Midbrain (tissue), 1 donor: ENCODE measurements around the gene ADORA2A.
A peak's percentile ranks its signal among the peaks of the same experiment; 100 is the strongest.

Experiments used
- DNase-seq: peaks from one replicate; lab custom pipeline; 2025; lab: John Stamatoyannopoulos, UW

The ADORA2A gene

DNA sequence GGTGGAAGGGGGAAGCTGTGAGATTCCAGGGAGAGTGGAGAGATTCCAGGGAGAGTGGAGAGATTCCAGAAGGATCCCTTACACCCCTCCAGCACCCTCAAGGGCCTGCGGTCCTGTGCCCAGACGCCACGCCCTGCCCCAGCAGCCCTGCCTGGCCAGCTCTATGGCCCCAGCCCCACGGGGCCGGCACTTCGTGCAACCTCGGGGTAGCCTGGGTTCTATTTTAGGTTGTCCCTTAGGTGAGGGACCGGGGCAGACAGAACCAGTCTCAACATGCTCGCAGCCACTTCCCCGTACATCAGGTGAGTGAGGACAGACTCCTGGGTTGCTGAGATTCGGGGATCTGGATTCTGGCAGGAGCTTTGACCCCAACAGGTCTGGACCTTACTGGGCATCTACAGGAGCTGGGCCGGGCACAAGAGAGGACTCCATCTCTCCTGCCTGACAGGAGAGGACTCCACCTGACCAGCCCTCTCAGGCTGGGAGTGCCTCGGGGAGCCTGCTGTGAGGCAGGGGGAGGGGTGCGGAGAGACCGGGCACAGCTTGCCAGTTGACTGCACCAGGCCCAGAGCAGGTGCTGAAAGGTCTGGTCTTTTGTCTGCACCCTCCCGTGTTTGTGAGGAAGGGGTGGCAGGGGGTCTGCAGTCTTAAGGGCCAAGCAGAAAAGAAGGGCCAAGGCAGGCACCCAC, 8.5 kb upstream of the ADORA2A start:
- DNase-seq, result no peak

DNA sequence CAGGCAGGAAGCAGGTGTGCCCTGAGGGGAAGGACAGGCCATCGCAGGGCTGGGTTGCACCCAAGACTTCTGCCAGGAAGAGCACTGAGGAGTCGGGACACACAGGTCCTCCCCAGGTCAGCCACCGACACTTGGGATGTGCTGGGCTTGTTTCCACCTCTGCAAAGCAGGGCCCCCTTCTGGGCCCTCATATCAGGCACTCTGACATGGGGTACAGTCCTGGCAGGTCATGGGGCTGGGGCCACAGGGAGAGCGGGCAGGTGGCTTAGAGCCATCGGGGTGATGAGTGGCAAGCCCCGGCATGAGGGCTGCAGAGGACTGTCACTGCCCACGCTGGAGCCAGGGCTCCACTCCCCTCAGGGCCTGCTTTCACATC, 7.9 kb upstream of the ADORA2A start:
- no peak for DNase-seq

DNA sequence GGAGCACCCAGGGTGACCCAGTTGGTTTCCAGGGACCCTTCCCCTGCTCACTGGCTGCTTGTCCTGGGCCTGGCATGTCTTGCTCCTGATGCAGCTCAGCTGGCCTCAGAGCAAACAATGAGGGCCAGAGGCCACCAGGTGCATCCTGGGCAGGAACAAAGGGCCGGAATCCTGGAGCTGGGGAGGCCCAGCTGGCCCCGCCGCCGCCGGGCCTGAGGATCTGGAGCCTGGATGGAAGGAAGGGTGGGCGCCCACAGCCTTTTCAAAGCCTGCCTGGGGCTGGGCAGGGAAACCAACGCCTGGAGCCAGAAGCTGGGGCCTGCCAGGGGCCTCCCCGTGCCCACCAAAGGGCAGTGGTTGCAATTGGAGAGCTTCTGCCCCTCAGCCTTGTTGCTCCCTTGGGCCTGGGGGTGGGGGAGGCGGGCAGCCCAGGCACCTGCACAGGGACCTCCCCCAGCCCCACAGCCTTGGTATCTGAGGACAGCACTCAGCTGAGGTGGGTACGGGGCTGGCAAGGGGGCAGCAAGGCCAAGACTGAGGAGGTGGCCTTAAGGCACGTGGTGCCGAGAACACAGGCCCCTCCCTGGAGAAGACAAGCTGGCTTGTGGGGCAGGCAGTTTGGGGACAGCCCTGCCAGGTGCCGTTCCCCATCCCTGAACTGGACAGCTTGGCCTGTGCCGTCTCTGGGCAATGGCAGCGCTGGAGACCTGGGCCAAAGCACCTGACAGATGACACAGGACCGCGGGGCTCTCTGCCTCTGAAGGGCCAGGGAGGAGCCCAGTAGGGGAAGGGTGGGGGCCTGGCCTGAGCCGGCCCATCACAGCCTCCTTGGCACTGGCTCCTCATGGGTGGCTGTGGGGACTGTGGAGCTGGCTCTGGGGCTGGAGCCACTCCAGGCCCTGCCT, 7.1 kb upstream of the ADORA2A start:
- DNase-seq, result no peak

DNA sequence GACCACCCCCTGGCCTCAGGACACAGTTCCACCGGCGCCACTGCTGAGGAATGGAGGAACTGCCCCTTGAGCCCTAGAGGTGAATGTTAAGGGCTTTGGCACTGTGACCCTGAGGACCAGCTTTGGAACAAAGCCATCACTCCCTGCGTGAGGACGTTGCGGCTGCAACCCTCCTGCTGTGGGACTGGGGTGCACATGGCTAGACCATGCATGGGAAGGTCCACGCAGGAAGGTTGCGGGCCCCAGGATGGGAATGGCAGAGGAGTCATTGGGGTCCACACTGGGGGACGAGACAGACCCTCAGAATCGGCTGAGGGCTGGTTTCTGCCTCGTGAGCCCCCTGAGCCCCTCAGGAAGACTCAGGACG, 6.4 kb upstream of the ADORA2A start:
- no peak for DNase-seq

DNA sequence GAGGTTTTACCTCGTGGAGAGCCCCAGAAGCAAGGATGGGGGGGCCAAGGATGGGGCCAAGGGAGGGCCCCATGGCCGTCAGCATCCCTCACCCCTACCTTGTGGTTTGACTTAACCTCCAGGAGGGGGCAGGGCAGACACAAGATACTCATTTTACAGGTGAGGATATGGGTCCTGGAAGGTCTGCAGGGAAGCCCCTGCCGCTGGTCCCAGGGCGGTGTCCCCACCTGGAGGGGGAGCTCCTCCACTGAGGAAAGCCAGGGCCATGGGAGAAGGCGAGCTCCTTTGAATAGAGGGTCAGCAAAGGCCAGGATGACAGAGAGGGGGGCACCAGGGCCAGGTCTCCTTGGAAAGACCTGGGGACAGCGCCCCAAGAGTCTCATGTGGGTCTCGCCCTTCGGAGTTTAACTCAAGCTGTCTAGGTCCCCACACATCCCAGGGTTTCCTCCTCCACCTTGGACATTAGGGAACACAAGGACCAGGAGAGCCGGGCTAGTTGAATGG, 5.9 kb upstream of the ADORA2A start:
- no peak for DNase-seq

DNA sequence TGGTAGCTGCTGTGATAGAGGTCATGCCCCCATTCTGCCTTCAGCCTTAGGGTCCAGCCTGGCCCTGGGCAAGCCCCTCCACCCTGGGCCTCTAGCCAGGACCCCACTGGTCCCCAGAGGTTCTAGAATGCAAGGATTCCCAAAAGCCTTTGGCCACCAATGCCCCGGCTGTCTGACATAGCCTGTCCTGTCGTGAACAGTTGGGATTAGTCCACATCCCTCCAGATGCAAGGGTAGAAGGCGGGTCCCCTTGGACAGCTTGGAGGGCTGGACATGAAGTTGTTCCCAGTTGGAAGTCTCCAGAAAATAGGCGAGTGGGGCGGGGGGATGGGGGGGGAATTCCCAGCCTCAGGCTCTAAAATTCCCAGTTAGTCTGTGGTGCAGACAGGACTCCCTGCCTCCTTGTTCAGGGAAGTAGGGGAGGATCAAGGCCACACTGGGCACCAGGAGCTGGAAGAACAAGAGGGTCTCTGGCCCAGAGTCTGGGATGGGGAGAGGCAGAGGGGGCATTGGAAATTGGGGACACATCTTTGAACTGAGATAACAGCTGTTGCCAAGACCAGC, 5.2 kb upstream of the ADORA2A start:
- no peak for DNase-seq

DNA sequence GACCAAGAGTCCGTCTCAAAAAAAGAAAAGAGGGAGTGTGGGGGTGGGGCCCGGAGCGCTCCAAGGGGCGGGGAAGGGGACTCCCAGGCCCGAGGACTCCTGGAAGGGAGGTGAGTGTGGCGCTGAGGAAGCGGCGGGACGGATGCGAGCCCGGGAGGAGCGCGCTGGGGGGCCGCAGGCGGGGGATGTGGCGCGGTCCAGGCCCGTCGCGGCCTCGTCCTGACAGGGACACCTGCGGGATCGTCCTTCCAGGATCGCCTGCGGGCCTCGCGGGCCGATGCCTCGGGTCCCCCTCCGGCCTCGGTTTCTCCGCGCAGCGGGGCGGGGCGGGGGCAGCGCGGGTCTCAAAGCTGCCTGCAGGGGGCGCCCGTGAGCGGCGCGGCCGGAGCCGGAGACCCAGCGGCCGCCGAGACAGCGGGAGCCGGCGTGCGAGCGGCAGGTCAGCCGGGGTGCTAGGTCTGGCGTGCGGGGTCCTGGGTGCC, 3.8 kb upstream of the ADORA2A start:
- peak; percentile 19 for DNase-seq

DNA sequence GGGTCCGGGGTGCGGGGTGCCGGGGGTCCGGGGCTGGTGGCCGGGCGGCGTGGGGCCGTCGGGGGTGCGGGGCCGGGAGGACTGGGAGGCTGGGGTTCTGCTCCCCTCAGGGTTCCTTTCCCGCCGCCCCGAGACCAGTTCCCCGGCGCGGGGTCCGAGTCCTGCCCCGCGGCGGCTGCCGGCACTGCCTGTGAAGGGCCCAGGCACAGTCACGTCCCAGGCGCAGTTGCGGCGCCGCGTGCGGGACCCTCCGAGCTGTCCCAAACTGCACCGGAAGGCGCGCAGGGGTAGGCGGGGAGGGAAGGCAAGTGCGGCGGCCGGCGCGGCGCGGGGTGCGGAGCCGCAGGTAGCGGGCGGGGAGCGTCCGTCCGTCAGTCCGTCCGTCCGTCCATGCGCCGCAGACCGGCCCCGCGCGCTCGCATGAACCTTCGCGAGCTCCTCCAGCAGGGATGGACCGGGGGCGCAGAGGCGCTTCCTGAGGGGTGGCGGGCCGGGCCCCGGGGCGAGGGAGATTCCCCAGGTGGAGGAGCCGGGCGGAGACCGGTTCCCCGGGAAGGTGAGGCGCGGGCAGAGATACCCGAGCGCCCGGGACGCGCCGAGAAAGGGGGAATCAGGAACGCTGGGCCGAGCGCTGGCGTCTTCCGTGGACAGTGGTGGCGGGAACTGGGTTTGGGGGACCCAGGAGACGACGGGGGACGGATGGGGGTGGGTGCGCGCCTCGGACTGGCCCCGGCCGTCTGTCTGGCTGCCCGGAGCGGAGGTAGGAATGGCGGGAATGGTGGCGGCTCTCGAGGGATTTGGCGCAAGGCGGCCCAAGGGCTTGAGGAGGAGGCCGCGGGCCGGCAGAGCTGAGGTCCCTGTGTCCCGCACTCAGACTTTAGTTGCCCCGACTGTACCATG, 3.1 kb upstream of the ADORA2A start:
- DNase-seq, result no peak

DNA sequence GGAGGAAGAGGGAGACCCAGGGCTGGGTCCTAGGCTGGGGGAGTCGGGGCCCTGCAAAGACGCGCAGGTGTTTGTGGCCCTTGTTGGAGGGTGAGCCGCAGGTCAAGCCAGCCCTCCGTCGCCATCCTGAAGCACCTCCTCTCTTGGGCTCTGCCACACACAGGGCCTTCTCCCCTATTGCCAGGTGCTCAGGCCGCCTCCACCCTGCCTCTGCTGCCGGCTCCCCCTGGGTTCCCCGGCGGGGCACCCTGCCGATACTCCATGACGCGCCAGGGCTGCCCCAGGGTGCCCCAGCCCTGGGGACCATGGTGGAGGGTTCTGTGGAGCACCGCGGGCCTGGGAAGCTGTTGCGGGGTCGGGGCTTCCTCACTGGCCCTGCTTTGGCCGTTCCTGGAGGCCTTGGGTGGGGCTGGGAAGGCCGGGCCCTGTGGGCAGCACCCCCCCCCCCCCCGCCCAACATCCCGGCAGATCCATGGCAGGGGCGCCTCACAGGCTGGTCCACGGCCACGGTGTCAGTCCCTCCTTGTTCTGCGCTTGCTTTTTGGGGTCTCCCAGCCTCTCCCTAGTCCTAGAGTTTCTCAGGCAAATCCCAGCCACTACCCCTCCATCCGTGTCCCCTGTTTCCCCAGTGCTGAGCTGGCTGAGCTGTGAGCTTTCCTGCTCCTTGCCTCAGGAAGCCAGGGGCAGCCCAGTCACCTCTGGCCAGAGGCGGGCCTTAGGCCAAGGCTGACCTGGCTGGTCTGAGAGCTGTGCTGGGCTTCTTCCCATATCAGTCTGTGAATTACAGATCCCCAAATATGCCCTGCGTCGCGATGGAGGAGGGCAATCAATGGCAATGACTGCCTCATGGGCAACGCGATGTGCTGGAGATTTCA, 2.3 kb upstream of the ADORA2A start:
- DNase-seq, result no peak

DNA sequence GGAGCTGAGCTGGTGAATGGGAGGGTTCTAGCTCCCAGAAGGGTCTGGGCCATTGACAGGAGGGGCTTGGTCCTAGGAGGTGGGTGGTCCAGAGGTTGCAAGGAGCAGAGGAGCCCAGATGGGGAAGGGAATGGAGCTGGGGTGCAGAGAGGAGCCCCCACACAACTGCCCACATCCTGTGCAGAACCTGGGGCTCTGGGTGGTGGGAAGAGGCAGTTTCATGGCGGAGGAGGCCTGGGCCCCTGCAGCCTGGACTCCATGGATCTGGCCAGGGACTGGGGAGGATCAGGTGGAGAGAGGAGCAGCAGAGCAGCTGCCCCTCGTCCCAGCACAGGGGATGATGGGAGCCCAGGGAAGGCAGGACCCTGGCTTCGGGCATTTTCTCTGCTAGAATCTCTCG, 963 bp upstream of the ADORA2A start:
- DNase-seq, result no peak

DNA sequence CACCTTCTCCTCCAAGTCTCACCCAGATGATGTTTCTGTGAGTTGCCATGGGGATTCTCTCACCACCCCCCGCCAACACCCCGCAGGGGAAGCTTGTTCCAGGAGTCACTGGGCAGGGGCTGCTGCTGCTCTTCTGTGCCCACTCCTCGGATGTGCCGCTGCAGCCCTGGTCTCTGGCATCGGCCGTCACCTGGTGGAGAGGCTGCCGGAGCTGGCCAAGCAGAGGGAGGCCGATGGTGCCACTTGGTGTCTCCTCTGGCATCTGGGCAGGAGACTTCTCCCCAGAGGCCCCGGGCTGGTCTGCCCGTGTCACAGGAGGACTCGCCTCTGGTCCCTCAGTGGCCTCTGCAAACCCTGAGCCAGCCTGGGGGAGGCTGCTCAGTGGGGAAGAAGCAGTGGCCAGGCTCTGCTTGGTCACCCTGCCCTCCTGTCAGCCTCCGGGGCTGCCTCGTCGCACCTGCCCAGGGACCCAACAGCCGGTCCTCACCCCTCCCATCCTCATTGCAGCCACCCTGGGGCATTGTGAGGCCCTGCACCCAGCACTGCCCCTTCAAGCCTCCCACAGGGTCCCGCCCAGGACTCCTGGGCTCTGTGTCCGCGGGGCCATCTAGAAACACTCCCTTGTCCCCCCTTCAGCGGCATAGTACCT, 424 bp upstream of the ADORA2A start:
- no peak for DNase-seq

DNA sequence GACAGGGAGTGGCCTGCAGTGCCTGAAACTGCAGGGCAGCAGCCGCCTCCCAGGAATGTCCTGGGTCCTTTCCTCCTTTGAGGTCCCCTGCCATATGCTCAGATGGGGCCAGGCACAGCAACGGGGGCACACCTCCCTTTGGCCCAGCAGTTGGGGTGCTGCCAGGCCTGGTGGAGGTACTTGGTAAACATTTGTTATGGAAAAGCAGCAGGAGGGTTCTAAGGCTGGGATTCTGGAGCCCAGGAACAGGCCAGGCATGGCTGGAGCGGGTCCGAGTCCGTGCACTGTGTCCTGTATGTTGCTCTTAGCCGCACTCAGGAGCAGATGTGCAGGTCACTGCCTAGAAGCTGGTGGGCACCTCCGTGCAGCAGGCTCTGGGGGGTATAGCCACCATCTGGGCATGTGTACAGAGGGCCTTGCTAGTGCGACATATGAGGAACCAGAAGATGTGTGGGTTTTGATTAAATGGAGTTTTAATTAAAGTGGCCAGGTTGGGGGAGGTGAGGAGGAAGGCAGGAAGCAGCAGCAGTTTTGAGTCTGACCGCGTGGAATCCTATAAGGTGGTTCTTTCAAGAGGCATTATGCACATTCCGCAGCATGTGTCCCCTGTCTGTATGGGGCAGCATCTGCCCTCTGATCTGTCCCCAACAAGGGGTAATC, 1.5 kb downstream of the ADORA2A start:
- no peak for DNase-seq

DNA sequence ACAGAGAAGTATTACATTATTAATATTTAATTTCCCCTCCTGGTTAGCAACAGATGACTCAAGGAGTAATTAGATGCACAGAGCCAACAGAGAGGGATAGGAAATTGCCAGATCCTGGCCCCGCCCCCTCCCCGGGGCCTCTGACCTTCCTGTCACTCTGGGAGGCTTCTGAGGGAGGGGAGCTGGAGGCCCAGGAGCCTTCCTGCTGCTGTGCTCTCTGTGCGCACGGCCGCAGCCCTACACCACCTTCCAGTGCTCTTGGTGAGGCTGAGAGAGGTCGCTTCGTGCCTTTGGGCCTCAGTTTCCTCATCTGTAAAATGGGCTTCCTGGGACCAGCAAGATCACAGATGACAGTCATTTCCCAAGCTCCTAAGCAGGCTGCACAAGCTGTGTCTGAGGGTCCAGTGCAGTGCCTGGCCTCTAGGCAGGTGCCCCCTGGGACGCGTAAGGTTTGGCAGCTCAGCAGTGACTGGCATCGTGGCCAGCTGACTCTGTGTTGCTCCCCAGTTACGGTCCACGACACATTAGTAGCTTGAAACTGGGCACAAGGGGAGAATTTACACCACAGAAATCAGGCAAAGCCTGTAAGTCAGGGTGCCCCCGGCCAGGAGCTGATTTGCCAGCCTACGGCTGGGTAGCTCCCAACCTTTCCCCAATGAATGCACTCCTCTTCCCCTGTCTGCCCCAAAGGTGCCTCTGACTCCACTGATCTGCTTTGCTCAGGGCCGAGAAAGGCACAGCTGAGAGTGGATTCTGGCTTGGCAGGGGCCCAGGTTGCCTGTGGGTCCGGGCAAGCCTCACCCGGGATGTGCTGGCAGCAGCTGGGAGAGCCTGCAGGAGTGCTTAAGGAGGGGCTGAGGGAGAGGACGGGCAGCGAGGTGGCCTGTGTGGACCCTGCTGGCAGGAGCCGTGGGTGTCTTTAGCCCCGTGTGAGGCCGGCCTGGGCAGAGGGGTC, 2.3 kb downstream of the ADORA2A start:
- DNase-seq, result no peak

DNA sequence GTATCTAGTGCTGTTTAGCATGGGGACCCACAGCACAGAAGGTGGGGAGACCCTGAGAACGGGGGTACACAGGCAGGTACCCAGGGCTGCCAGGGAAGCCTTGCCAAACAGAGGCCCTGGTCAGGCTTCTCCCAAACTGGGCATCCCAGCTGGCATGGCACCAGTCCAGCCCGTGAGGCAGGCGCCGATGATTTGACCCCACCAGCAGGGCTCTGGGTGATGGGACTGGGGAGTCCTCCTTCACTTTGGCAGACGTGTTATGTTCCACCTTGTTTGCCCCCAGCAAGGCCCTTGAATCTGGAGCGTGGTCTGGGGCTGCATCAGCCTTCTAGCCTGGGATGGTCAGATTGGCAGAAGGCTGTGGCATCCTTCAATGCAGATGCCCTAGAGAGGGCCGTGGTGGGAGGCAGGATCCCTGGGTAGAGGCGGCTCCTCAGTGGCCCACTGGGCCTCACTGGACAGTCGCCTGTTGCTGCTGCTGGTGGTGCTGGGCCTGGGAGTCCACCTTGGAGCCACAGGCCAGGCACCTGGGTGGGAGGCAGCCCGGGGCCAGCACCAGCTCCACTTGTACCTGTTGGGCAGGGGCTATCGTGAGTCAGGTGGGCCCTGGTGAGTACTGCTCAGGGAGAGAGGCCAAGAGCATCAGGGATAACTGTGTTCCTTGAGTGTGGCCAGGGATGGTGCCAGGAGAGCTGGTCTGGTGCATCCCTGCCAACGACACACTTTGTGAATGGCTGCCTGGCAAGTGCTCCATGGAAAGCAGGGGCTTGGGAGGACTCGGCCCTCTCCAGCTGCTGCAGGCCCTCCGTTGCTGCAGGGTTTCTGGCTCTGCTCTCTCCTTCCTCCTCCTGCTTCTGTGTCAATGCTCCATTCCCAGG, 3.3 kb downstream of the ADORA2A start:
- no peak for DNase-seq

DNA sequence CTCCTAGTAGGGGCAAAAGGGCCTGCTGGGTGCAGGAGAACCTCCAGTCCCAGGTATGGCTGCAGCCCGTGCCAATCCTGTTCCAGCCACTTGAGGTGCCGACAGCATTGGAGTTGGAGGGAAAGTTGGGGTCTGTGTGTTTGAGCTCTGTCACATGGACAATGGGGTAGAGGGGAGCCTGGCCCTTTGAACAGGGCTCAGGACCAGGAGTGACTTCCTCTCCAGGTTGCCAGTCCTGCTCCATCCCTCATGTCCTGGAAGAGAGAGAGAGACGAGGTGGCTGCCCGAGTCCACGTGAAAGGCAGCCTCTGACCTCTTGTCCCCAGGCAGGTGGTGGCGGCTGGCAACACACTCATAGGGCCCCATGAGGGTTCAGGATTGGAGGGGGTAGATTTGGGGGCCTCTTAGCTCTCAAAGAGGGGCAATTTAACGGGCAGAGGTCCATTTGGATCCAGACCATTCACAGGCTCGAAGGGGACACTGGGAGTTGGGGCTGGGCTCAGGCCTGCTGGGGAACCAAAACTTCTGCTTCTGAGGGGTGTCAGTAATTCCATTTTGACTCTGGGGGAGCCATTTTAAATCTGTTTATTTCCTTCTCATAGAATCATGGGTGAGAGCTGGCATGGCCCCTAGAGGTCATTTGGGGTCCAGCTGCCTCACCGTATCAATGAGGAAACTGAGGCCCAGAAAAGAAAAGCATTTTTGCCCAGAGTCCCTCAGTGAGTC, 4.1 kb downstream of the ADORA2A start:
- no peak for DNase-seq

DNA sequence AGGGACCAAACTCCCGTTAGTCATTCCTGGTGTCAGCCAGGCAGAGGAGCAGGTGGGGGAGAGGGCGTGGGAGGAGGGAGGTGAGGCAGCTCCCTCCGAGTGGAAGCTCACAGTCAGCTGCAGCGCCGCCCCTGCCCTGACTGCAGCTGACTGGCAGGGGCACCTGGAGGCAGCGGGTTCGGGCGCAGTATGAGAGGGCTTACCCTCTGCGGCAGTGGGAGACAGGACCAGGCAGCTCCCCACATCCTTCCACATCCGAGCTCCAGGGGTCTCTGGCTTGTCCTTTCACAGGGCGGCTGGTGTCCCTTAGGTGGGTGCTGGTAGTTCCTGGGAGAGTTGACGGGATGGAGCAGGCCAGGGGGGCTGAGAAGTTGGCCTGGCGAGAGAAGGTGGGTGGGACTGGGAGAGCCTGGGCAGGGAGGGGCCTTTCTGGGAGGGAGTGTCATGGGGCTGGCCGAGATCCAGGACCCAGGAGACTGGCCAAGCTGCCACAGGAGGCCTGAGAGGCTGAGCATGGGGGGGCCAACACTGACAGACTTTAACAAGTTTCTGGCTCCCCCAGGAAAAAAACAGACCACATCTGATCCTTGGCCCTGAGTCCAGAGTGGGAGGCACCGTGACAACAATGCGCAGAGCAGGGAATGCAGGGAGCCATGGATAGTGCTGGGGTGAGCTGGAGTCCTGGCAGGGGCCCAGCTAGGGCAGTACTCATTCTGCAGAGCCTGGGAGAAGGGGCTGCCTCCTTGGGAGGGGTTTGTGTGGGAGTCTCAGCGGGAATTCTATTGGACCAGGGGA, 4.9 kb downstream of the ADORA2A start:
- DNase-seq, result peak; percentile 42
